HG03460 (cell line): ENCODE results near the gene NABP2.
"Not testable (repeated sequence)": the region's sequence is repeated elsewhere in the genome, so short reads cannot be mapped to it uniquely, and the experiment has no call there.

Experiments used
- ATAC-seq: cut with Tn5 transposase; IDR thresholded peaks from one replicate; pipeline ENCODE4 v1.9.1; 2021; ENCODE audit not compliant: unreplicated experiment

Gene NABP2

GRCh38 chr12:56224102-56224701 is at the start of gene NABP2:
NABP2 (plus strand) TSS chr12:56224342; CDS start chr12:56224857, 515 bp downstream.
- ATAC-seq: peak; percentile 64

- no peak for ATAC-seq
These were observed 45.8 kb upstream of the NABP2 start for GRCh38 chr12:56178347-56178746.

DNA sequence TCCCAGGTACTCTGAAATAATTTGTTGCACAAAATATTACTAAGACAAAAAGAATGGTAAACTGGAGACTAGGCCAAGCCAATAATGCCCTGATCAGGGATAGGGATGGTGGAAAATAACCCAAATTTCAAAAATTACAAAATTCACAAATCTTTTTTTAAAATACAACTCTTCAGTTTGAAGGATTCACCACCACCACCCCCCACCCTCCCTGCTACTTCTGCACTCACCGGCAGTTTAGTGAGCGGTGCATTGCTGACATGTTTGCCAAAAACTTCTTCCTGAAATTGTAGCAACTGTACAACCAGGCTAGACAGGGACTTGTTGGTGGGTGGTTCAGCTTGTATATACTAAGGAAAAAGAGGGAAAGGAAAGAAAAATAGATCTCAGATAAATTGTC is 37.2 kb upstream of the NABP2 start:
- no peak for ATAC-seq

- no peak for ATAC-seq
These were observed 35.9 kb upstream of the NABP2 start for GRCh38 chr12:56188131-56188777.

- no peak for ATAC-seq
These were observed 35.4 kb upstream of the NABP2 start for GRCh38 chr12:56188778-56189098.

- ATAC-seq: peak; percentile 65
These were observed 34.8 kb upstream of the NABP2 start, which contains the start of gene SMARCC2 for GRCh38 chr12:56189099-56189917. SMARCC2 (minus strand) TSS chr12:56189483; CDS start chr12:56189461, 22 bp downstream.

DNA sequence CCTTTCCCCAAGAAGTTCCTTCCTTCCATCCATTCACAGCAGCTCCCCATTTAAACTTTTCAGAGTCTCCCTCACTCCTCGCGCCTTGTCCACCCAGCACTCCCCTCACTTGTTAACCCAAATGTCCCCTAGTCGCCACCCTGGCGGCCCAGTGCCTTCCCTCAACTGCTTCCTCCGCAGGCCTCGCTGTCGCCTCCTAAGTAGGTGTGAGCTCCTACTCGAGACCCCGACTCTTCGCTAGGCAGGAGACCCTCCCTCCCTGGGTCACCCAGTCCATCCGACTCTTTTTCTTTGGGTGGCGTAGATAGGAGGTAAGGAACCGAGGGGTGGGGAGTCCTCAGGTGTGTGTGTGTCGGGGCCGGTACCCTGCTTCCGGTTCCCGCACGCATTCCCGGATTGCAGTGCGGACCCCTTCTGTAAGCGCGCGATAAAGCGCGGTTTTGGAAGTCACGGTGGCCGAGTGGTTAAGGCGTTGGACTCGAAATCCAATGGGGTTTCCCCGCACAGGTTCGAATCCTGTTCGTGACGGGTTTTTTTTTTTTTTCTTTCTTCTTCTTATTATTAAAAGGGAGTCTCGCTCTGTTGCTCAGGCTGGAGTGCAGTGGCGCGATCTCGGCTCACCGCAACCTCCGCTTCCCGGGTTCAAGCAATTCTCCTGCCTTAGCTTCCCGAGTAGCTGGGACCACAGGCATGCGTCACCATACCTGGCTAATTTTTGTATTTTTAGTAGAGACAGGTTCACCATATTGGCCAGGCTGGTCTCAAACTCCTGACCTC is 34.0 kb upstream of the NABP2 start:
- ATAC-seq: peak; percentile 32

GRCh38 chr12:56190695-56191155 is 33.4 kb upstream of the NABP2 start:
- ATAC-seq: no peak

- no peak for ATAC-seq
These were observed 31.6 kb upstream of the NABP2 start for GRCh38 chr12:56192582-56192981.

DNA sequence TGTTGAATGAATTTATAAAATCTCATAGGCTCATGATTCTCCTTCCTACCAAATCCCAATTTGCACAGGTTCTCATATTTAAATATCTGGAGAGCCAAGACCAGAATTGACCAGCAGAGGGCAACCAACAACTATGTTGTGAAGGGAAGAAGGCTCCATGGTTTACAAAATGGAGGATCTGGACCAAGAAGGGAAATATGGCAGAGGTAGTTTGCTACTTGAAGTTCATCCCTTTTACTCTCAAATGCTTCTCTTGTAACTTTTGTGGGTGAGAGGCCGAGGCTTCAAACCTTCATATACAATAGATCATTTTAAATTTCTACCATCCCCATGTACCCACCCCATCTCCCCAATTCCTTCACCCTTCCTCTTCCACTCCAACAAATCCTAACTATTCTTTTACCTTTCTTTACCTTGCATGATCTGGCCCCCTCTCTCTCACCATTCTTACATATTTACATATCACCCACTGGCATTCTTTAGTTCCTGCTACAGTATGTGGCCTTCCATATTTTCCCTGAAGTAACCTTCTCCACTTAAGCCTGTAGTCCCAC is 31.0 kb upstream of the NABP2 start:
- no peak for ATAC-seq

GRCh38 chr12:56196818-56197550 is 27.2 kb upstream of the NABP2 start:
- ATAC-seq: not testable (repeated sequence)

DNA sequence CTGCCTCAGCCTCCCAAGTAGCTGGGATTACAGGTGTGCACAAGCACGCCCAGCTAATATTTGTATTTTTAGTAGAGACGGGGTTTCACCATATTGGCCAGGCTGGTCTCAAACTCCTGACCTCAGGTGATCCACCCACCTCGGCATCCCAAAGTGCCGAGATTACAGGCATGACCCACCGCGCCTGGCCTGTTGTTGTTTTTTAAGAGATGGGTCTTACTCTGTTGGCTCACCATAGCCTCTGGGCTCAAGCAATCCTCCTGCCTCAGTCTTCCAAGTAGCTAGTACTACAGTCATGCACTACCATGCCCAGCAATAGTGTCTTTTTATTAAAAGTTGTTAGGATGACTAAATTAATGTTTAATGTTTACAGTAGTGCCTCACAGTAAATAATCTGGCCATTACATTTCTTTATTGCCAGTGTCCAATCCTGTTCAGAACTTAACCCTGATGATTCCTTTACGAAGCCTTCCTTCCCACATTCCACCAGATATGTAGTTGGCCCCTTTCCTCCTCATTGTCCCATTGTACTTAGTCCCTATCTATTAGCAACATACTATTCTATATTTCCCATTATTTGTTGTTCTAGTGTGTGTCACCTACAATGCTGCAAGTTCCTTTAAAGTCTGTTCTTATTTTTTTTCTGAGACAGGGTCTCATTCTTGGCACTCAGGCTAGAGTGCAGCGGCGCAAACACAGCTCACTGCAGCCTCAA is 26.1 kb upstream of the NABP2 start:
- ATAC-seq: no peak

GRCh38 chr12:56198836-56199235 is 25.3 kb upstream of the NABP2 start:
- no peak for ATAC-seq

DNA sequence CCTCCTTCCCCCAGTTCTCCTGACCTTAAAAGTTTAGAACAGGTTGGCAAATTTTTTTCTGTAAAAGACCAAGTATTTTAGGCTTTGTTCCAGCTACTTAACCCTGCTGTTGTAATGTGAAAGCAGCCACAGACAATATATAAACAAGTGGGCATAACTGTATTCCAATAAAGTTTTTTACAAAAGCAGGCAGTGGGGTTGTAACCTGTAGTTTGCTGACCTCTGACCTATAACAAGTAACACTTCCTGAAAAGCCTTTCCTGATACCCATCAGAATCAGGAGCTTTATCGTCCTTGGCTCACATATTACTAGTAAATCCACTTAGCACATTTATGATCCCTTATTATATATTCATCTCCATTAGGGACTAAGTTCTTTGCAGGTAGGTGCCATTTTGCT is 21.8 kb upstream of the NABP2 start:
- no peak for ATAC-seq

- ATAC-seq: no peak
These were observed 21.3 kb upstream of the NABP2 start for GRCh38 chr12:56202838-56203237.

- ATAC-seq: no peak
These were observed 19.9 kb upstream of the NABP2 start for GRCh38 chr12:56204275-56204674.

DNA sequence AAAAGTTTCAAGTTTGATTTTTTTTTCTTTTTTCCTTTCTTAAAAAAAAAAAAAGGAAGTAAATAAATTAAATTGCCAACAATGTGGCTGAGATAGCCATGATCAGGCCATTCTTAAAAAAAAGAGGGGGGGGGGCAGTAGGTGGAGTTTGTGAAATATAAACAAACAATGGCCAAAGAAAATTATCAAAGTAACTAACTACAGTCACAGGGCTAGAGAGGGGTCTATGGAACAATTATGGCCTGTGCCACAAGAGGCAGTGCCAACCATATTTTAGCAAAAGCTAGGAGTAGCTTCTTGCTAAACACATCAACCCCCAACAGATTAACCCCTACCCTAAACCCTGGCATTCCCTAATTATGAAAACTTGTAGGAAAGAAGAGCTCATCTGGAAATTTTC is 18.7 kb upstream of the NABP2 start:
- no peak for ATAC-seq

- ATAC-seq: no peak
These were observed 17.5 kb upstream of the NABP2 start for GRCh38 chr12:56206452-56207166.

DNA sequence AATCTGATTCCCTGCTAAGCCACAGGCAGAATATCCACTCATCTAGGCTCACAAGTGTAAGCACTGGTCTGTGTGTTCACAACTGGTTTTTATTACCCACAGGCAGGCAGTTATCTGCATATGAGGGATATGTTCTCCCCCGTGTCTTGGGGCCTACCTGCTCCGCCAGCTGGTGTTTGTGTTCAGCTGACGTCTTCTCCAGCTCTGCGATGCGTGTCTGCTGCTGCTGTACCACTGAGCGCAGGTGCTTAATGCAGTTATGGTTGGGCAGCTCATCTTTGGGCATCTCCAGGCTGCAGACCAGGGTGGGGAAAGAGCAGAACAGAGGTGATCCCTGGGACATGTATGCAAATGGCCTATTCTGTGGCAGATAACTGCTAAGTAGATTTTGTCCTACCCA is 16.1 kb upstream of the NABP2 start:
- ATAC-seq: no peak
